HG02981 (cell line): ENCODE data around the gene ARHGAP45.

Experiments used
- ATAC-seq: cut with Tn5 transposase; IDR thresholded peaks from one replicate; pipeline ENCODE4 v1.9.1; 2021; ENCODE audit warnings: mild to moderate bottlenecking, moderate library complexity; ENCODE audit not compliant: unreplicated experiment

The ARHGAP45 gene

DNA sequence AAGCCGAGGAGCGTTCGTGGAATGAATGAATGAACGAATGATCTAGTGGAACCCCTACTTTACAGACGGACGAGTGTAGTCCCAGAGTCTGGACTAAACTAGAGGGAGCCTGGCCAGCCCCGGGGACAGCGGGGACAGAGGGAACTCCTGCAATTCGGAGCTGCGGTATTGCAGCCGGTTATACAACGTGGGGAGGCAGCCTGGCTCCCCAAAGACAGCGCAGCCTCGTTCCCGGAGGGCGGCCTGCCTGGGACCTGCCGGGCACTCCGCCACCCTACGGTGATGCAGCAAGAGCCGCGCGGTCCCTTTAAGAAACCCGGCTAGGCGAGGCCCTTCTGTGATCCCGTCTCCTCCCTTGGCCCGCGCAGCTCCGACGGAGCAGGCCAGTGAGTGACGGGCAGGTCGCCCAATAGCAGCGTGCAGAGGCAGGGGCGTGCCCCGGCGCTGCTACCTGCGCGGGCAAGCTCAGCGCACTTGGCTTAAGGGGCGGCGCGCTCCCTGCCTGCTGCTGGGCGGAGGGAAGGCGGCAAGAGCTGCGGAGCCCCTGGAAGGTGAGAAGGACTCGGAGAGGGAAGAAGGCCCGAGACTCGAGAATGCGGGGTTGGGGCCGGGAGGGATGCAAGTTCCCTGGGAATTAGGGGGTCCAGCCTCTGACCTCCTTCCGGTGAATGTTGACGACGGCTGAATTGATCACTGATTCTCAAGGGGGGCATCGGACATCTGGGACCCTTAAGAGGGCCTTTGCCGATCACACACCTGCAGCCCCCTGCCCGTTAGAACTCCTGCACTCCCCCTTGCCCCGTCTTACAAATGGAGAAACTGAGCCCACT lies 27.1 kb upstream of the ARHGAP45 start, which contains the start of gene ABCA7:
Gene ABCA7 (plus strand): TSS at position 462 of the 830 bp plus-strand sequence. CDS start 1,255 bp downstream, outside the sequence.
- peak; percentile 69 for ATAC-seq

DNA sequence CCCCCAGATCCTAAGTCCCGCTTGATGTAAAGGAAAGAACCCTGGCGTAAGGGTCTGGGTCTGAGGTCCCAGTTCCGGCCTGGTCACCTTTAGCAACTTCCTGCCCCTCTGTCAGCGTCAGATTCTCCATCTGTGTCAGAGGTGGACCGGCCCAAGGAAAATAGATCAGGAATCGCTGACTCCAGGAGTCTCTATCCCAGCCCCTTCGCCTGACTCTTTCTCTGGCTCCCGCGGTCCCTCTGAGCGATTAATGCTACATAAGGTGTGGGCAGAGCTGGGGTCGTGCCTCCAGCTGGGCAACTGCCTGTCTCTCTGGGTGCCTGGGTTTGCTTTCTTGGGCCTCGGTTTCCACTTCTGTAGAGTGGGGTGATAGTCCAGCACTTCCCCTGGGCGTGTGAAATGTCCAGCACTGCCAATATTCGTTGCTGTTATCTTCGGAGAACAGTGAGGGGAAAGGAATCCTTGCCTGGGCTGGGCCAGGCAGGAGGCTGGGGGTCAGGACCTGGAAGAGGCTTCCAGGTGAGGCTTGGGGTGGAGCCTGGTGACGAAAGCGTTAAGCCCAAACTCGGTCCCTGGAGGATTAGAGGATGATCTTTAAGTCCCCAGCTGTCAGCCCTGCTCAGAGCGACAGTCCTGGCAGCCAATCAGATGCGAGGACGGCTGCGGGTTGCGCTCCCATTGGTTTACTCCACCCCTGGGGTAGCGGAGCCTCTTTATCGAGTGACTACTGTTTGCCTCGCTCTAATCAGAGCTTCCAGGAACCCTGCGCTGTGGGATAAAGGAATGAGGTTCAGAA lies 26.3 kb upstream of the ARHGAP45 start:
- peak; percentile 30 for ATAC-seq

DNA sequence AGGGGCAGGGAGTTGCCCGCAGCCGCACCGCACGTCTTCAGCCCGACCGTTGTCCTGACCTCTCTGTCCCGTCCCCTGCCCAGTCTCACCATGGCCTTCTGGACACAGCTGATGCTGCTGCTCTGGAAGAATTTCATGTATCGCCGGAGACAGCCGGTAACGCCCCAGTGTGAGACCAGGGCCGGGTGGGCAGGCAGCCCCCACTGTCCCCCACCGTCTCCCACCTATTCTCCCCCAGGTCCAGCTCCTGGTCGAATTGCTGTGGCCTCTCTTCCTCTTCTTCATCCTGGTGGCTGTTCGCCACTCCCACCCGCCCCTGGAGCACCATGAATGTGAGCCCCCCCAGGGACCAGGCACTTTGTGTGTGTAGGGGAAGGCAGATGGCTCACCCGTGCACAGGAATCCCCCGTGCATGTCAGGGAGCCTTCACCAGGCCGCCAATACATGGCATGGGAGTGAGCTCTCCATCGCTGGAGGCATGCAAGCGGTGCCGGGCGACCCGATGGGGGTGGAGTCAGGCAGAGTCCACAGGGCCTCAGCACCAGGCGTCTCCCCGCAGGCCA lies 25.6 kb upstream of the ARHGAP45 start:
- ATAC-seq, result no peak

DNA sequence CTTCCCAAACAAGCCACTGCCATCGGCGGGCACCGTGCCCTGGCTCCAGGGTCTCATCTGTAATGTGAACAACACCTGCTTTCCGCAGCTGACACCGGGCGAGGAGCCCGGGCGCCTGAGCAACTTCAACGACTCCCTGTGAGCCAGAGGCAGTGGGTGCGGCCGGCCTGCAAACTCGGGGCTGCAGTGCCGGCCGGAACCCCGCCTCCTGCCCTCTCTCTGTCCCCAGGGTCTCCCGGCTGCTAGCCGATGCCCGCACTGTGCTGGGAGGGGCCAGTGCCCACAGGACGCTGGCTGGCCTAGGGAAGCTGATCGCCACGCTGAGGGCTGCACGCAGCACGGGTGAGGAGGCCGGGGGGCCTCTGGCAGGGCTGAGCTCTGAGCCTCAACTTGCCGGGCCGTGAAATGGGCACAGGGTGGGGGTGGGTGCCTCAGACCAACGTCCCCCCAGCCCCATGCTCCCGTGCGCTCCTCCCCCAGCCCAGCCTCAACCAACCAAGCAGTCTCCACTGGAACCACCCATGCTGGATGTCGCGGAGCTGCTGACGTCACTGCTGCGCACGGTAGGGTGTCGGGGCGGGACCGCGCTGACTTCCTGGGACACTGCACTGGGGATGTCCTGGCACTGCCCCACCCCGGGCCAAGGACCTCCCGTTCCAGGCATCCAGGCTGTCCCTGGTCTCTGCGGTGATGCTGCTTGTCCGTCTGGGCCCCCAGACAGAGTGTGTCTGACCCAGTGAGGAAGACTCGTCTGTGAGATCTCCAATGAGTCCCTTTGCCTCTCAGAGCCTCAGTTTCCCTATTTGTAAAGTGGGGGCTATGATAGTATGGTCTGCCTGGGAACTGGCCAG lies 24.9 kb upstream of the ARHGAP45 start:
- no peak for ATAC-seq

DNA sequence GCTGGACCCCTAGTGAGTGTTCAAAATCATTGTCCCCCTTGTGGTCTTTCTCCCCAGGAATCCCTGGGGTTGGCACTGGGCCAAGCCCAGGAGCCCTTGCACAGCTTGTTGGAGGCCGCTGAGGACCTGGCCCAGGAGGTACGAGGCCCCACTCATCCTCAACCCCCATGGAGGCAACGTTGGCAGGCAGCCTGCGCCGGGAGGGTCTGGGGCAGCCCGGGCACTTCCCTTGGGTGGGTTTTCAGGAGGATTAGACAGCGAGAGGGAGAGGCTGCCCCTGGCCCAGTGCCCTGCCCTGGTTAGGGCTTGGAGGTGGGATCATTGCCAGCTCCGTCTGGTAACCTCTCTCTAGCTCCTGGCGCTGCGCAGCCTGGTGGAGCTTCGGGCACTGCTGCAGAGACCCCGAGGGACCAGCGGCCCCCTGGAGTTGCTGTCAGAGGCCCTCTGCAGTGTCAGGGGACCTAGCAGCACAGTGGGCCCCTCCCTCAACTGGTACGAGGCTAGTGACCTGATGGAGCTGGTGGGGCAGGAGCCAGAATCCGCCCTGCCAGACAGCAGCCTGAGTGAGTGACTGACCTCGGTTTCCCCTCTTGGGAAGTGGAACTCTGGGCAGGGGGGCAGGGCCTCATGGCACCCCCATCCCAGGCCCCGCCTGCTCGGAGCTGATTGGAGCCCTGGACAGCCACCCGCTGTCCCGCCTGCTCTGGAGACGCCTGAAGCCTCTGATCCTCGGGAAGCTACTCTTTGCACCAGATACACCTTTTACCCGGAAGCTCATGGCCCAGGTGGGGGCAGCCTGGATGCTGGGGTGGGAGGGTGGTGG lies 24.1 kb upstream of the ARHGAP45 start:
- no peak for ATAC-seq

DNA sequence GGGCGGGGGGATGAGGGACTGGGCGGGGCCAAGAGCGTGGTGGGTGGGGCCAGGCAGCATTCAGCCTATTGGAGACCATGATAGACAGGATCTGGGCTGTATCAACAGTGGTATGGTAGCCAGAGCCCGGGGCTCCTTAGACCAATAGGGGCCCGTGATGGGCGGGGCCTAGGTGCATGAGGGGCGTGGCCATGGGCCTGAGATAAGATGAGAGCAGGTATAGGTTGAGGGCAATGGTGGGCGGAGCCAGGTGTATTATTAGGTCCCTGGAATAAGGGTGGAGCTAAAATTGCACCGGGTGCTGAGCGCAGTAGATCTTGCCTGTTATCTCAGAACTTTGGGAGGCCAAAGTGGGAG lies 21.7 kb upstream of the ARHGAP45 start:
- ATAC-seq, result no peak

DNA sequence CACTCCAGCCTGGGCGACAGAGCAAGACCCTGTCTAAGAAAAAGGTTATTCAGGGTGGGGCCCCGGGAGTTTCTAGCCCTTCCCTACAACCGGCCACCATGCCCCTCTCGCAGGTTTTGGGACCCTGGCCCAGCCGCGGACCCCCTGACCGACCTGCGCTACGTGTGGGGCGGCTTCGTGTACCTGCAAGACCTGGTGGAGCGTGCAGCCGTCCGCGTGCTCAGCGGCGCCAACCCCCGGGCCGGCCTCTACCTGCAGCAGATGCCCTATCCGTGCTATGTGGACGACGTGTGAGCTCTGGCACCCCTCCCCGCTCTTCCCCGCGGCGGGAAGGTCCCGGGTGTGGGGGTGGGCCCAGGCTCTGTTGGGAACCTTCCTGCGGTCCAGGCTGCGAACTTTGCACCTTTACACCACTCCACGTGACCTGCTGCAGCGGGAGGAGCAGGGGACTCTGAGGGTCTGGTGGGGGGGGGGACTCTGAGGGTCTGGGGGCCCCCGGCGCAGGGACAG lies 20.8 kb upstream of the ARHGAP45 start:
- no peak for ATAC-seq

DNA sequence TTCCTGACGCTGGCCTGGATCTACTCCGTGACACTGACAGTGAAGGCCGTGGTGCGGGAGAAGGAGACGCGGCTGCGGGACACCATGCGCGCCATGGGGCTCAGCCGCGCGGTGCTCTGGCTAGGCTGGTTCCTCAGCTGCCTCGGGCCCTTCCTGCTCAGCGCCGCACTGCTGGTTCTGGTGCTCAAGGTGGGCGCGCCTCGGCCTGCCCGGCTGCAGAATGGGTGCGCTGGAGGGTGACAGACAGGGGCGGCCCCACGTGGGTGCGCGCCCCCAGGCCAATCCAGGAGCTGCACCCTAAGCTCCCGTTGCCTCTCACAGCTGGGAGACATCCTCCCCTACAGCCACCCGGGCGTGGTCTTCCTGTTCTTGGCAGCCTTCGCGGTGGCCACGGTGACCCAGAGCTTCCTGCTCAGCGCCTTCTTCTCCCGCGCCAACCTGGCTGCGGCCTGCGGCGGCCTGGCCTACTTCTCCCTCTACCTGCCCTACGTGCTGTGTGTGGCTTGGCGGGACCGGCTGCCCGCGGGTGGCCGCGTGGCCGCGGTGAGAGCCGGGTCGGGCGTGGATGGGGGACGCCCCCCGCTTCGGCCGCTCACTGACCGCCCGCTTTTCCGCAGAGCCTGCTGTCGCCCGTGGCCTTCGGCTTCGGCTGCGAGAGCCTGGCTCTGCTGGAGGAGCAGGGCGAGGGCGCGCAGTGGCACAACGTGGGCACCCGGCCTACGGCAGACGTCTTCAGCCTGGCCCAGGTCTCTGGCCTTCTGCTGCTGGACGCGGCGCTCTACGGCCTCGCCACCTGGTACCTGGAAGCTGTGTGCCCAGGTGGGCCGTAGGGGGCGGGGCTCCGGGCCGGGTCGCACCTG lies 19.9 kb upstream of the ARHGAP45 start:
- no peak for ATAC-seq

DNA sequence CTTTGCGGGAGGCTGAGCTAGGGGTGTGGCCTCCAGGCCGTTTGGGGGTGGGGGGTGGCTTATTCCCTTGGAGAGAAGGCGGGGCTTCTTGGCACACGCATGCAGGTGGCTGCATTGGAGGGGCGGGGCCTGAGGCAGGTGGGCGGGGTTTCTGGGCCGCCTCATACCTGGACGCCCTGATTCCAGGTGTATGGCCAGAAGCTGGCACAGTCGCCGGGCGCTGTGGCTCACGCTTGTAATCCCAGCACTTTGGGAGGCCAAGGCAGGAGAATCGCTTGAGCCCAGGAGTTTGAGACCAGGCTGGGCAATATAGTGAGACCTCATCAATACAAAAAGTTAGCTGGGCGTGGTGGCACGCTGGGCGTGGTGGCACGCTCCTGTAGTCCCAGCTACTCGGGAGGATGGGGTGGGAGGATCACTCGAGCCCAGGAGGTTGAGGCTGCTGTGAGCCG lies 19.2 kb upstream of the ARHGAP45 start:
- ATAC-seq, result no peak

DNA sequence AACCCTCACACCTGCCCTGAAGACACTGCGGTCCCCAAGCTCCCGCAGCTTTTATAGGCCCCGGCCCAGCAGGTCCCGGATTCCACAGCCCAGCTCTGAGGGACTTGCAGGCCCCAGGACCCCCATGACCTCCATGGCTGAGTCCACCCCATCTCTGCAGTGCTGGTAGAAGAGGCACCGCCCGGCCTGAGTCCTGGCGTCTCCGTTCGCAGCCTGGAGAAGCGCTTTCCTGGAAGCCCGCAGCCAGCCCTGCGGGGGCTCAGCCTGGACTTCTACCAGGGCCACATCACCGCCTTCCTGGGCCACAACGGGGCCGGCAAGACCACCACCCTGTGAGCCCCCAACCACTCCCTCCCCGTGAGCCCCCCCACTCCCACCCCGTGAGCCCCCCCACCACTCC lies 17.9 kb upstream of the ARHGAP45 start:
- no peak for ATAC-seq

DNA sequence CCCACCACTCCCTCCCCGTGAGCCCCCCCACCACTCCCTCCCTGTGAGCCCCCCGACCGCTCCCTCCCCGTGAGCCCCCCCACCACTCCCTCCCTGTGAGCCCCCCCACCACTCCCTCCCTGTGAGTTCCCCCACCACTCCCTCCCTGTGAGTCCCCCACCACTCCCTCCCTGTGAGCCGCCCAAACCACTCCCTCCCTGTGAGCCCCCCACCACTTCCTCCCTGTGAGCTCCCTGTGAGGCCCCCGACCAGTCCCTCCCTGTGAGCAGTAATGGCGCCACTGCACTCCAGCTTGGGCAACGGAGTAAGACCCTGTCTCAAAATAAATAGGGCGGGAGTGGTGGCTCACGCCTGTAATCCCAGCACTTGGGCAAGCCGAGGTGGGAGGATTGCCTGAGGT lies 17.2 kb upstream of the ARHGAP45 start:
- no peak for ATAC-seq

DNA sequence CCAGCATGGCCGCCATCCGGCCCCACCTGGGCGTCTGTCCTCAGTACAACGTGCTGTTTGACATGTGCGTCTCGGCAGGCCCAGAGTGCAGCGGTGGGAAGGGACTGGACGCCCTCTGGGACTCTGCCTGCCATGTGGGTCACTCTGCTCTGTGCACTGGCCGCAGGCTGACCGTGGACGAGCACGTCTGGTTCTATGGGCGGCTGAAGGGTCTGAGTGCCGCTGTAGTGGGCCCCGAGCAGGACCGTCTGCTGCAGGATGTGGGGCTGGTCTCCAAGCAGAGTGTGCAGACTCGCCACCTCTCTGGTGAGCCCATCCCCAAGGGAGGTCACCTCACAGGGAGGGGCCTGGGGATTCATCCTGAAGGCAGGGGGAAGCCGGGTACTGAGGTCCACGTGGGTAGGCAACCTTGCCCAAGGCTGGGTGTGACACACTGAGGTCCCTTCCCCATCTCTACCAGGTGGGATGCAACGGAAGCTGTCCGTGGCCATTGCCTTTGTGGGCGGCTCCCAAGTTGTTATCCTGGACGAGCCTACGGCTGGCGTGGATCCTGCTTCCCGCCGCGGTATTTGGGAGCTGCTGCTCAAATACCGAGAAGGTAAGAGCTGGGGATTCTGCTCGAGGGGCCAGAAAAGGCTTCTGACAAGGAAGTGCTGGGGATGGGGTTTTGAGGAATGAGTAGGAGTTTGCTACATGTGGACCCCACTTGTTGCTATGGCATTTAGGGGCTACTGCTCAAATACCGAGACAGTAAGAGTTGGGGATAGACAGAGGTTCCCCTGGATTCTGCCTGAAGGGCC lies 15.8 kb upstream of the ARHGAP45 start:
- no peak for ATAC-seq

DNA sequence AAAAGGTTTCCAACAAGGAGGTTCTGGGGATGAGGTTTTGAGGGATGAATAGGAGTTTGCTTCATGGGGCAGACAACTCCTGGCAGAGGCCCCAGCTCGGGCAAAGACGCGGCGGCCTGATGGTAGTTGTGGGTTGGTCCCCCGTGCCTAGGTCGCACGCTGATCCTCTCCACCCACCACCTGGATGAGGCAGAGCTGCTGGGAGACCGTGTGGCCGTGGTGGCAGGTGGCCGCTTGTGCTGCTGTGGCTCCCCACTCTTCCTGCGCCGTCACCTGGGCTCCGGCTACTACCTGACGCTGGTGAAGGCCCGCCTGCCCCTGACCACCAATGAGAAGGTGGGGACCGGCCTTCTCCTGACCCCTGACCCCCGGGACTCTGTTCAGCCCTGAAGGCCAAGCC lies 15.2 kb upstream of the ARHGAP45 start:
- no peak for ATAC-seq

DNA sequence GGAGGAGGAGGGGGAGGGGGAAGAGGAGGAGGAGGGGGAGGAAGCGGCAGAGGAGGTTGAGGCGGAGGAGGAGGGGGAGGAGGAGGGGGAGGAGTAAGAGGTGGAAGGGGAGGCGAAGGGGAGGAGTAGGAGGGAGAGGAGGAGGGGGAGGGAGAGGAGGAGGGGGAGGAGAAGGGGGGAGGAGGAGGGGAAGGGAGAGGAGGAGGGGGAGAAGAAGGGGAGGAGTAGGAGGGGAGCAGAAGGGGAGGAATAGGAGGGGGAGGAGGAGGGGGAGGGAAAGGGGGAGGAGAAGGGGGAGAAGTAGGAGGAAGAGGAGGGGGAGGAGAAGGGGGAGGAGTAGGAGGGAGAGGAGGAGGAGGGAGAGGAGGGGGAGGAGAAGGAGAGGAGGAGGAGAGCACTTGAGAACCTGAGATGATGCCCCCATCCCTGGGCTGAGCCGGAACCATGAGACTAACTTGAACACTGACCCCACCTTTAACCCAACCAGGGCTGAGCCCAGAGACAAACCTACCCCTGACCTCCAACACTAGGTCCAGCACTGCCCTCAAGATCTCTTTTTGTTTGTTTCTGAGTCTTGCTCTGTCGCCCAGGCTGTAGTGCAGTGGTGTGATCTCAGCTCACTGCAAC lies 14.5 kb upstream of the ARHGAP45 start:
- no peak for ATAC-seq

DNA sequence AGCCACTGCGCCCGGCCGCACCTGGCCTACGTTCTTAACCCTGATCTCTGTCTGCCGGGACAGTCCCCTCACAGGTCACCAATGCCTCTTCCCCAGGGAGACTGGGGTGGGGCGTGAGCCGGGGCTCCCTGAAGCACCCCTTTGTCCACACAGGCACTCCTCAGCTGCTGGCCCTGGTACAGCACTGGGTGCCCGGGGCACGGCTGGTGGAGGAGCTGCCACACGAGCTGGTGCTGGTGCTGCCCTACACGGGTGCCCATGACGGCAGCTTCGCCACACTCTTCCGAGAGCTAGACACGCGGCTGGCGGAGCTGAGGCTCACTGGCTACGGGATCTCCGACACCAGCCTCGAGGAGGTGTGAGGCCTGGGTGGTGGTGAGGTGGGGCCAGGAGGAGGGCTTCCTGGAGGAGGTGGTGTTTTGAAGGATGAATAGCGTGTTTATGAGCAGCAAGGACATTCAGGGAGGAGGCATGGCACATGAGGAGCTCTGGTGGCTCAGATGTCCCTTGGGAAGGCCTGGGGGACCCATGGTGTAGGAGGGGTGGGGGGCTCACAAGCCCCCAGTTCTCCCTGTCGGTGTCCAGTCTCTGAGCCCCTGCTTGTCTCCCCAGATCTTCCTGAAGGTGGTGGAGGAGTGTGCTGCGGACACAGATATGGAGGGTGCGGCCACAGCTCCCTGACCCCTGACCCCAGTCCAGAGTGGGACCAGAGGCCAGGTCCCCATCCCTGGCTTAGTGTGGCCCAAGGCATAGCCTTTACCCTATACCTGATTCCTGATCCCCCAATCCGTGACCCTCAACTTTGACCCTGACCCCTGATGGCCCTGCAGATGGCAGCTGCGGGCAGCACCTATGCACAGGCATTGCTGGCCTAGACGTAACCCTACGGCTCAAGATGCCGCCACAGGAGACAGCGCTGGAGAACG lies 13.5 kb upstream of the ARHGAP45 start:
- no peak for ATAC-seq
